Central memory CD8-positive, alpha-beta T cell (primary cell): ENCODE results near the gene GLTP.
"Not testable (repeated sequence)": the region's sequence is repeated elsewhere in the genome, so short reads cannot be mapped to it uniquely, and the experiment has no call there.

ENCODE experiments used
- ATAC-seq: fragments of 150-1000 bp; cut with Tn5 transposase; replicated peaks from 2 replicates; pipeline ENCODE4 v1.10.0; 2022; ENCODE audit warnings: mild to moderate bottlenecking, moderate FRiP score, moderate number of reproducible peaks; ENCODE audit not compliant: poor library complexity, severe bottlenecking; ENCODE audit errors: extremely low read depth
- DNase-seq, 2 donors: peaks; one replicate each; pipeline ENCODE4 v3.0.0; 2021; ENCODE audit warnings: low spot score in 2 of 2
- H3K27ac Mint-ChIP-seq: one replicate; pipeline ENCODE4 v1.8.0; 2022; ENCODE audit warnings: low read depth, mild to moderate bottlenecking, moderate library complexity, mixed read lengths
- H3K27me3 Mint-ChIP-seq: one replicate; pipeline ENCODE4 v1.8.0; 2022; ENCODE audit warnings: mixed read lengths
- H3K36me3 Mint-ChIP-seq: one replicate; pipeline ENCODE4 v1.8.0; 2022; ENCODE audit warnings: mild to moderate bottlenecking, moderate library complexity, mixed read lengths; ENCODE audit not compliant: insufficient read depth
- H3K4me1 Mint-ChIP-seq: one replicate; pipeline ENCODE4 v1.8.0; 2022; ENCODE audit warnings: mixed read lengths
- H3K4me3 Mint-ChIP-seq: one replicate; pipeline ENCODE4 v1.8.0; 2022; ENCODE audit warnings: mild to moderate bottlenecking, moderate library complexity, mixed read lengths
- H3K9me3 Mint-ChIP-seq: one replicate; pipeline ENCODE4 v1.8.0; 2022; ENCODE audit warnings: mixed read lengths

GLTP gene

DNA sequence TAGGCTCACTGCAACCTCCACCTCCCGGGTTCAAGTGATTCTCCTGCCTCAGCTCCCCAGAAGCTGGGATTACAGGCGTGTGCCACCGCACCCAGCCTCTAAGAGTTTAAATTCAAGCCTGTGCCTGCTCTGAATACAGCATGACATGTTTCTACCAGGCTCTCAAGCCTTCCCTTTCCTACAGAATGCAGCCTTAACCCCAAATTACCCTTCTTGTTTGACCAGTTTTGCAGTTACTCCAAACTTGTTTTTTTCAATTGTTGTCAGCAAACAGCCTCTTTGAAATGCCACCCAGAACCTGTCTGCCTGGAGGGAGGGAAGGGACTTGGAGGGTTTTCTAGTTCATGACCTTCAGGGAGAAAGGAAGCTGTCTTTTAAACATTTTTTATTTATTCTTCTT, 15.4 kb downstream of the GLTP start:
- peak overlapping the region; percentile 64 for H3K27ac Mint-ChIP-seq
- peaks cover 4% of the 10 kb centered on the region for H3K36me3 Mint-ChIP-seq
- H3K9me3 Mint-ChIP-seq: no peaks in the 10 kb centered on the region
- H3K27me3 Mint-ChIP-seq: no peaks in the 10 kb centered on the region
- DNase-seq: no peak
- H3K4me3 Mint-ChIP-seq: no peak overlapping the region
- peaks cover 30% of the 10 kb centered on the region for H3K4me1 Mint-ChIP-seq
- ATAC-seq: no peak

- DNase-seq: no peak
- H3K4me3 Mint-ChIP-seq: peak overlapping the region; percentile 51
- no peaks in the 10 kb centered on the region for H3K27me3 Mint-ChIP-seq
- H3K36me3 Mint-ChIP-seq: peaks cover 4% of the 10 kb centered on the region
- H3K4me1 Mint-ChIP-seq: peaks cover 30% of the 10 kb centered on the region
- H3K9me3 Mint-ChIP-seq: no peaks in the 10 kb centered on the region
- ATAC-seq: peak; percentile 94
- H3K27ac Mint-ChIP-seq: peak overlapping the region; percentile 64
Measured at GRCh38 chr12:109863847-109864712, 16.3 kb downstream of the GLTP start.

DNA sequence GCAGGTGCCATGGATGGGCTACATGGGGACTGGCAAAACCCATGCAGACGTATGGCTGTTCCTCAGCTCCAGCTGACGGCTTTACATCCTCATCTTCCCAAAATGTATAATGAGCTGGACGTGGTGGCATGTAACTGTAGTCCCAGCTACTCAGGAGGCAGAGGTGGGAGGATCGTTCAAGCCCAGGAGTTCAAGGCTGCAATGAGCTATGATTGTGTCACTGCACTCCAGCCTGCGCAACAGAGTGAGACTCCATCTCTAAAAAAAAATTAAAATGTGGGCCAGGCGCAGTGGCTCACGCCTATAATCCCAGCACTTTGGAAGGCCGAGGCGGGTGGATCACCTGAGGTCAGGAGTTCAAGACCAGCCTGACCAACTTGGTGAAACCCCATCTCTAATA, 17.9 kb downstream of the GLTP start:
- H3K36me3 Mint-ChIP-seq, H3K27ac Mint-ChIP-seq, H3K4me3 Mint-ChIP-seq, ATAC-seq, H3K27me3 Mint-ChIP-seq, H3K9me3 Mint-ChIP-seq, DNase-seq: not testable (repeated sequence)
- peaks cover 25% of the 10 kb centered on the region for H3K4me1 Mint-ChIP-seq

DNA sequence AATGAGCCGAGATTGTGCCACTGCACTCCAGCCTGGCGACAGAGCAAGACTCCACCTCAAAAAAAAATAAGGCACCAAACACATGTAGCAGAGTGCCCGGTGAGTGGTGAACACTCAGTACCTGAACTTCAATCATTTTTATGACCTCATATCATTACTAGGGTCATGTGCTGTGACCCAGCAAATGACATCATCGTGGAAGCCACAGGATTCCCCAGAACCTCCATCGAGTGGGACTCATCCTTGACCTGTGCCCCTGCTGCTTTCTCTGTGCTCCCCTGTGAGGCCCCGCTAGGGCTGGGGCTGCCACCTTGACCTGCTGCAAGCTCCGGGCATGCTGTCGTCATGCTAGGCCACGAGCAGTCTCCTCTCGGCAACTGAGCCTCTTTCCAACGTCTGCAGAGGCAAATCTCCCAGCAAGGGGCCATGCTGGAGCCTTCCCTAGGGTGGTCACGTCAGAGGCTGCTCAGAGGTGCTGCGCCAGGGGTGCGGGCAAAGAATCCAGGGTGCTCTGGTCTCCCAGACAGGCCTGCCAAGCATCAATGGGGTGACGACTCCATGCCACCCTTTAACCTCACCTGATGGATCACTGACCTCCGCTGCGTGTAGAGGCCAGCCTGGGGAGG, 18.5 kb downstream of the GLTP start:
- Mint-ChIP-seq H3K27ac (peak overlapping the region; percentile 38), H3K36me3 (peaks cover 5% of the 10 kb centered on the region), H3K9me3 (no peaks in the 10 kb centered on the region), H3K4me1 (peaks cover 25% of the 10 kb centered on the region), H3K27me3 (no peaks in the 10 kb centered on the region), H3K4me3 (no peak overlapping the region)
- DNase-seq (no peak), ATAC-seq (no peak)

DNA sequence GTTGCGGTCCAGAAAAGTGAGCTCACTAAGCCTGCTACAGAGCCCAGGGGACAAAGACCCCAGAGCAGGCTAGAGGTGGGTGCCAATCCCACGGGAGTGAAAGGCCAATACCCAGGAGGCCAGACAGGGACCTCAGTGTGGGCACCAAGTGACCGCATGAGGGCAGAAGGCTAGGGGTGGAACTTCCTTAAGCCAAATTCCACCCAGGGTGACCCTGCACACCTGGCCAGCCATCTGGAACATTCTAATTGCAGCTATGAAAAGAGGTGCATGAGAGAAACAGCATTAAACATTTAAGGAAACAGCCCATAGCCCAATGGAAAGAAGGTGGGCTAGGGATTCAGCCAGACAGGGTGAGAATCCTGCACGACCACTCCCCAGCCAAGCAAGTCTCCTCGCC, 19.4 kb downstream of the GLTP start:
- H3K9me3 Mint-ChIP-seq: no peaks in the 10 kb centered on the region
- no peak for ATAC-seq
- peaks cover 5% of the 10 kb centered on the region for H3K36me3 Mint-ChIP-seq
- DNase-seq: no peak
- no peak overlapping the region for H3K27ac Mint-ChIP-seq
- peaks cover 25% of the 10 kb centered on the region for H3K4me1 Mint-ChIP-seq
- no peak overlapping the region for H3K4me3 Mint-ChIP-seq
- H3K27me3 Mint-ChIP-seq: no peaks in the 10 kb centered on the region

- ATAC-seq (no peak), DNase-seq (no peak)
- Mint-ChIP-seq H3K36me3 (peaks cover 12% of the 10 kb centered on the region), H3K27me3 (no peaks in the 10 kb centered on the region), H3K4me1 (peaks cover 8% of the 10 kb centered on the region), H3K27ac (peak overlapping the region; percentile 85), H3K9me3 (no peaks in the 10 kb centered on the region), H3K4me3 (no peak overlapping the region)
Measured at GRCh38 chr12:109858764-109859163, 21.6 kb downstream of the GLTP start.

DNA sequence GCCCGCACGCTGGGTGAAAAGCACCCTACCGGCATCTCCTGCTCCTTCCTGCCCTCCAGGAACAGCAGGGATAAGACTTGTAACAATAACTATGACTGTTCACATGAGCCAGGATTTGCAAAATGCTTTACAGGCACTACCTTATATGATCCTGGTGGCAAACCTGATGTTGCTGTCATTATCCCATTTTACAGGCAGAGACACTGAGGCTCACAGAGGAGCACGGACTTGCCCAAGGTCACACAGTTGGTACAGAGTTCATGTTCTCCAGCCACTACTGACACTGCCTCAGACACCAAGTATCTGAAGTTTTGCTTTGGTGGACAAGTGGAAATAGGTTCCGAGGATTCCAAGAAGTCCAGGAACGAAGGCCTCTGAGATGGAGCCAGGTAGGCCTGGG, 22.6 kb downstream of the GLTP start:
- no peak for DNase-seq
- H3K4me1 Mint-ChIP-seq: no peaks in the 10 kb centered on the region
- H3K27ac Mint-ChIP-seq: peak overlapping the region; percentile 85
- no peaks in the 10 kb centered on the region for H3K9me3 Mint-ChIP-seq
- ATAC-seq: no peak
- H3K36me3 Mint-ChIP-seq: peaks cover 10% of the 10 kb centered on the region
- no peaks in the 10 kb centered on the region for H3K27me3 Mint-ChIP-seq
- no peak overlapping the region for H3K4me3 Mint-ChIP-seq

DNA sequence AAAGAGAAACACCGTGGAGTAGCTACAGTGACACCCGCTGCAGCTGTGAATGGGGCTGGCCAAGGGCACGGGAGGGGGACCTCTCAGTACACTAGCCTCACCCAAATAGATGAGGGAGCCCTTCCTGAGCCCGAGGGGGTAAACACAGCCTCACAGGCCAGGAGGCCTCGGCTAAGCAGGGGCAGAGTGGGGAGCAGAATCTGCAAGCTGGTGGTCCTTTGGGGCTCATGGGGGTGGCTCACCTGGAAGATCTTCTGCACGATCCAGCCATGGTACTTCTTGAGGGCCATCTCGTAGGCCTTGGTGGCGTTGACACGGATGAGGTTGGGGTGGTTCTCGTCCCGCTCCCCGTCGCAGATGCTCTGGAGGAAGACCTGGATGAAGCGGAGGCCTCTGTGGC, 25.0 kb downstream of the GLTP start:
- Mint-ChIP-seq H3K27ac (no peak overlapping the region), H3K9me3 (no peaks in the 10 kb centered on the region), H3K4me1 (no peaks in the 10 kb centered on the region), H3K4me3 (no peak overlapping the region), H3K27me3 (no peaks in the 10 kb centered on the region), H3K36me3 (peaks cover 16% of the 10 kb centered on the region)
- ATAC-seq (no peak), DNase-seq (no peak)

DNA sequence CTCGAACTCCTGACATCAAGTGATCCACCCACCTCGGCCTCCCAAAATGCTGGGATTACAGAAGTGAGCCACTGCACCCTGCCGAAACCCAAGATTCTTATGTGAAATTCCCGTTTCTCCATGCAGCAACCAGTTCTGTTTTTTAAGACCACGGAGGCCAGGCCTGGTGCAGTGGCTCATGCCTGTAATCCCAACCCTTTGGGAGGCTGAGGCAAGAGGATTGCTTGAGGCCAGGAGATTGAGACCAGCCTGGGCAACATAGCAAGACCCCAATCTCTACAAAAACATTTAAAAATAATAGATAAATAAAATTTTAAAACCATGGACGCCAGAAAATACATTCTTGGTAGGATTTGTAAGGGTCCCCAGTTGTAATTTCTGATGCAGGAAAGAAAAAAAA, 29.8 kb downstream of the GLTP start:
- H3K4me3 Mint-ChIP-seq, H3K27ac Mint-ChIP-seq, DNase-seq, H3K4me1 Mint-ChIP-seq, H3K9me3 Mint-ChIP-seq, H3K27me3 Mint-ChIP-seq, ATAC-seq: not testable (repeated sequence)
- H3K36me3 Mint-ChIP-seq: peaks cover 13% of the 10 kb centered on the region

GRCh38 chr12:109847142-109847735, 33.1 kb downstream of the GLTP start:
- Mint-ChIP-seq H3K36me3 (peaks cover 9% of the 10 kb centered on the region), H3K27ac (no peak overlapping the region), H3K4me1 (no peaks in the 10 kb centered on the region), H3K9me3 (no peaks in the 10 kb centered on the region), H3K4me3 (no peak overlapping the region), H3K27me3 (no peaks in the 10 kb centered on the region)
- ATAC-seq (no peak), DNase-seq (no peak)

GRCh38 chr12:109845824-109846205, 34.5 kb downstream of the GLTP start:
- Mint-ChIP-seq H3K4me1 (no peaks in the 10 kb centered on the region), H3K27ac (no peak overlapping the region), H3K36me3 (peaks cover 3% of the 10 kb centered on the region), H3K9me3 (no peaks in the 10 kb centered on the region), H3K27me3 (no peaks in the 10 kb centered on the region), H3K4me3 (no peak overlapping the region)
- no peak for DNase-seq
- no peak for ATAC-seq

- H3K9me3 Mint-ChIP-seq: no peaks in the 10 kb centered on the region
- H3K4me1 Mint-ChIP-seq: no peaks in the 10 kb centered on the region
- DNase-seq: peak; percentile 74 to 90
- peak; percentile 91 for ATAC-seq
- H3K4me3 Mint-ChIP-seq: peak overlapping the region; percentile 46
- H3K27me3 Mint-ChIP-seq: no peaks in the 10 kb centered on the region
- H3K36me3 Mint-ChIP-seq: peaks cover 3% of the 10 kb centered on the region
- H3K27ac Mint-ChIP-seq: peak overlapping the region; percentile 16
Measured at GRCh38 chr12:109844983-109845823, 35.1 kb downstream of the GLTP start.
